HepG2 (cell line): Measurements from ENCODE around the gene GPLD1. TPM values are rescaled to one million over a fixed set of nuclear protein-coding genes. Genes with fewer than 3 reads are reported as not detected.

ENCODE experiments used
- ARID2 ChIP-seq: sonication (generic); formaldehyde crosslinking; IDR thresholded peaks from 2 replicates; pipeline ENCODE4 v1.8.1; 2022; ENCODE audit warnings: mild to moderate bottlenecking, missing genetic modification reagents, borderline replicate concordance
- CC2D1A ChIP-seq: sonication (generic); formaldehyde crosslinking; IDR thresholded peaks from 2 replicates; pipeline ENCODE4 v1.8.1; 2023; ENCODE audit warnings: mild to moderate bottlenecking, missing genetic modification reagents
- CERS6 ChIP-seq: sonication (generic); formaldehyde crosslinking; IDR thresholded peaks from 2 replicates; pipeline ENCODE4 v1.5.0; 2020; ENCODE audit warnings: missing genetic modification reagents
- IKZF5 ChIP-seq: IDR thresholded peaks from 2 replicates; pipeline ENCODE4 v1.6.1; 2018; ENCODE audit warnings: missing genetic modification reagents, mild to moderate bottlenecking, missing compliant biosample characterization
- KLF12 ChIP-seq: sonication (generic); formaldehyde crosslinking; IDR thresholded peaks from 2 replicates; pipeline ENCODE4 v1.4.0; 2020; ENCODE audit warnings: missing genetic modification reagents, borderline replicate concordance
- KLF6 ChIP-seq: IDR thresholded peaks from 2 replicates; pipeline ENCODE4 v1.8.0; 2016; ENCODE audit warnings: missing biosample characterization, missing genetic modification reagents
- MAX ChIP-seq: IDR thresholded peaks from 2 replicates; pipeline ENCODE4 v1.6.1; 2012; ENCODE audit warnings: inconsistent platforms
- MXD3 ChIP-seq: IDR thresholded peaks from 2 replicates; pipeline ENCODE4 v1.6.1; 2016; ENCODE audit warnings: mild to moderate bottlenecking, missing biosample characterization, missing genetic modification reagents
- NR3C1 ChIP-seq: sonication (generic); formaldehyde crosslinking; IDR thresholded peaks from 2 replicates; pipeline ENCODE4 v1.4.0; 2020; ENCODE audit warnings: missing genetic modification reagents
- ZBTB10 ChIP-seq: sonication (generic); formaldehyde crosslinking; IDR thresholded peaks from 2 replicates; pipeline ENCODE4 v1.4.0; 2020; ENCODE audit warnings: missing genetic modification reagents, borderline replicate concordance
- ZBTB49 ChIP-seq: sonication (generic); formaldehyde crosslinking; IDR thresholded peaks from 2 replicates; pipeline ENCODE4 v1.4.0; 2020; ENCODE audit warnings: missing genetic modification reagents, borderline replicate concordance
- ZKSCAN8 ChIP-seq: IDR thresholded peaks from 2 replicates; pipeline ENCODE4 v1.6.1; 2016; ENCODE audit warnings: borderline replicate concordance, missing genetic modification reagents, missing compliant biosample characterization
- ZNF234 ChIP-seq: sonication (generic); formaldehyde crosslinking; conservative IDR thresholded peaks from 2 replicates; pipeline ENCODE4 v1.5.1; 2020; ENCODE audit warnings: mild to moderate bottlenecking, missing genetic modification reagents
- ZNF251 ChIP-seq: sonication (generic); formaldehyde crosslinking; IDR thresholded peaks from 2 replicates; pipeline ENCODE4 v1.9.0; 2021; ENCODE audit warnings: mild to moderate bottlenecking, missing genetic modification reagents
- ZNF33B ChIP-seq: sonication (generic); formaldehyde crosslinking; IDR thresholded peaks from 2 replicates; pipeline ENCODE4 v1.5.1; 2020; ENCODE audit warnings: mild to moderate bottlenecking, missing genetic modification reagents
- ZNF383 ChIP-seq: sonication (generic); formaldehyde crosslinking; IDR thresholded peaks from 2 replicates; pipeline ENCODE4 v1.4.0; 2020; ENCODE audit warnings: missing genetic modification reagents, mild to moderate bottlenecking, borderline replicate concordance
- ZNF468 ChIP-seq: sonication (generic); formaldehyde crosslinking; IDR thresholded peaks from 2 replicates; pipeline ENCODE4 v1.8.0; 2022; ENCODE audit warnings: mild to moderate bottlenecking, moderate library complexity, missing genetic modification reagents
- ZNF839 ChIP-seq: sonication (generic); formaldehyde crosslinking; IDR thresholded peaks from 2 replicates; pipeline ENCODE4 v1.4.0; 2020; ENCODE audit warnings: missing genetic modification reagents, mild to moderate bottlenecking, borderline replicate concordance
- ZNF879 ChIP-seq: sonication (generic); formaldehyde crosslinking; IDR thresholded peaks from 2 replicates; pipeline ENCODE4 v1.8.1; 2023; ENCODE audit warnings: missing genetic modification reagents
- ZSCAN20 ChIP-seq: sonication (generic); formaldehyde crosslinking; IDR thresholded peaks from 2 replicates; pipeline ENCODE4 v1.4.0; 2020; ENCODE audit warnings: missing genetic modification reagents, mild to moderate bottlenecking, borderline replicate concordance
- polyA plus RNA-seq, 8 experiments: library from polyadenylated mRNA; depleted of rRNA in 3 of 8; stranded (reverse) in 7 of 8; unstranded in 1 of 8; fragments of >200 nt; fragmentation: Illumina TruSeq in 4 of 8; extraction: Trizol in 4 of 8; gene quantifications; 2 replicates each; pipeline versions ENCODE4 v1.2.1 to v1.2.3, GENCODE V29; 2011 to 2016; ENCODE audit warnings: low read depth in 4 of 8, missing spikeins in 1 of 8, mixed read lengths in 1 of 8; ENCODE audit not compliant: insufficient read depth in 1 of 8
- total RNA-seq, 5 experiments: library from RNA; depleted of rRNA; stranded (reverse); fragments of >200 nt; fragmentation: Illumina TruSeq; extraction: Trizol; gene quantifications; 2 replicates each; pipeline ENCODE4 v1.2.3, GENCODE V29; 2016; ENCODE audit warnings: low read depth in 1 of 5

GPLD1 gene
- total and polyA plus RNA-seq, 2 of the 13 experiments (the other 11 are each of a cell fraction or from before 2014, with no cell fraction given), result 6.2 to 7.6 TPM

- TF ChIP-seq ZBTB49 (CRISPR knock-in tag) (0 out of 2 replicates have a peak, but pooled peaks have one; percentile 14), ZNF879 (CRISPR knock-in tag) (peak; percentile 97), ZNF251 (CRISPR knock-in tag) (peak; percentile 78; the same call in 1 of the 2 replicates), ZBTB10 (CRISPR knock-in tag) (peak; percentile 89), CC2D1A (no peak), CERS6 (CRISPR knock-in tag) (peak; percentile 87; the same call in 1 of the 2 replicates), MAX (peak; percentile 88), ZKSCAN8 (CRISPR knock-in tag) (peak; percentile 76), NR3C1 (CRISPR knock-in tag) (0 out of 2 replicates have a peak, but pooled peaks have one; percentile 16), KLF12 (CRISPR knock-in tag) (no peak), MXD3 (CRISPR knock-in tag) (peak; percentile 93), ZSCAN20 (peak; percentile 91; the same call in 1 of the 2 replicates), IKZF5 (CRISPR knock-in tag) (no peak), ZNF383 (CRISPR knock-in tag) (peak; percentile 97; the same call in 1 of the 2 replicates), ZNF468 (peak; percentile 85; the same call in 1 of the 2 replicates), ZNF33B (CRISPR knock-in tag) (peak; percentile 53; the same call in 1 of the 2 replicates), ZNF839 (peak; percentile 98), KLF6 (peak; percentile 91), ZNF234 (CRISPR knock-in tag) (no peak), ARID2 (CRISPR knock-in tag) (peak; percentile 94)
Measured at GRCh38 chr6:24402697-24403500, 86.5 kb downstream of the GPLD1 start, which contains the start of gene MRS2 (continued).
